Uterus (tissue), 2 donors: ENCODE results near the gene AMER3.

Experiments
- POLR2A ChIP-seq, 2 donors: fragments of 450-650 bp; IDR thresholded peaks; one replicate each; pipeline ENCODE4 v1.6.1; 2016; ENCODE audit warnings: antibody characterized with exemption in 2 of 2, mild to moderate bottlenecking in 1 of 2, moderate library complexity in 1 of 2
- TF ChIP-seq, protein P1 (sequence below), 4 experiments: fragments of 200-600 bp in 2 of 4; fragments of 450-650 bp in 2 of 4; sonication (generic) in 2 of 4; IDR thresholded peaks; one replicate each; pipeline ENCODE4 v1.5.1; 2016 to 2019; ENCODE audit warnings: antibody characterized with exemption in 4 of 4, mild to moderate bottlenecking in 2 of 4, moderate library complexity in 1 of 4

DNA sequence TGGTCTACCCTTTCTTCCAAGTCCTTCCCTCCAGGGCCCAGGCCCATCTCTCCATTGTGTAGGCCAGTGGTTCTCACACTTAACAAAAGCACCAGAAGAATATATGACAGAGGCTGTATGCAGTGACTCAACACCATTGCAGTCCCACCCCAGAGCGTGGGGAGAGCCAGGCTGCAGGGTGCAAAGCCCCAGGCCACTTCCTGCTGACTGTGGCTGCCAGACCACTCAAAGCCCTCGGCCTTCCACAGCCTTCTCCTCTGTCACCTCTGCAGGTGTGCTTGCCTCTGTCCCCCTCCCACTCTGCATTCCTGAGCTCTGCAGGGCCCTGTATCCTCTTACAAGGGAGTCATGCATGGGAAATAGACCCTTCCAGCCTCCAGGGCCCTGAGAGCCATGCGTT is 41.0 kb downstream of the AMER3 start:
- TF ChIP-seq, protein P1, sequence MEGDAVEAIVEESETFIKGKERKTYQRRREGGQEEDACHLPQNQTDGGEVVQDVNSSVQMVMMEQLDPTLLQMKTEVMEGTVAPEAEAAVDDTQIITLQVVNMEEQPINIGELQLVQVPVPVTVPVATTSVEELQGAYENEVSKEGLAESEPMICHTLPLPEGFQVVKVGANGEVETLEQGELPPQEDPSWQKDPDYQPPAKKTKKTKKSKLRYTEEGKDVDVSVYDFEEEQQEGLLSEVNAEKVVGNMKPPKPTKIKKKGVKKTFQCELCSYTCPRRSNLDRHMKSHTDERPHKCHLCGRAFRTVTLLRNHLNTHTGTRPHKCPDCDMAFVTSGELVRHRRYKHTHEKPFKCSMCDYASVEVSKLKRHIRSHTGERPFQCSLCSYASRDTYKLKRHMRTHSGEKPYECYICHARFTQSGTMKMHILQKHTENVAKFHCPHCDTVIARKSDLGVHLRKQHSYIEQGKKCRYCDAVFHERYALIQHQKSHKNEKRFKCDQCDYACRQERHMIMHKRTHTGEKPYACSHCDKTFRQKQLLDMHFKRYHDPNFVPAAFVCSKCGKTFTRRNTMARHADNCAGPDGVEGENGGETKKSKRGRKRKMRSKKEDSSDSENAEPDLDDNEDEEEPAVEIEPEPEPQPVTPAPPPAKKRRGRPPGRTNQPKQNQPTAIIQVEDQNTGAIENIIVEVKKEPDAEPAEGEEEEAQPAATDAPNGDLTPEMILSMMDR (IDR thresholded peaks at IDR 0.05), result no peak
- TF ChIP-seq POLR2A (IDR thresholded peaks at IDR 0.05), result no peak
